GM21723 (cell line): ENCODE results near the gene ENOX1.

ENCODE experiments used
- ATAC-seq: cut with Tn5 transposase; IDR thresholded peaks from one replicate; pipeline ENCODE4 v1.9.1; 2021; ENCODE audit warnings: mild to moderate bottlenecking, moderate library complexity; ENCODE audit not compliant: unreplicated experiment

Gene ENOX1

GRCh38 chr13:43269037-43269481 is 517.7 kb downstream of the ENOX1 start:
- no peak for ATAC-seq

GRCh38 chr13:43268632-43269031 is 518.1 kb downstream of the ENOX1 start:
- no peak for ATAC-seq

- ATAC-seq, result no peak
Measured at GRCh38 chr13:43267916-43268315, 518.9 kb downstream of the ENOX1 start.

- no peak for ATAC-seq
Measured at GRCh38 chr13:43266936-43267615, 519.7 kb downstream of the ENOX1 start.

- ATAC-seq, result no peak
Measured at GRCh38 chr13:43265028-43265427, 521.7 kb downstream of the ENOX1 start.

GRCh38 chr13:43264458-43264857 is 522.3 kb downstream of the ENOX1 start:
- ATAC-seq, result no peak

GRCh38 chr13:43263047-43263446 is 523.7 kb downstream of the ENOX1 start:
- ATAC-seq, result no peak

GRCh38 chr13:43260999-43261398 is 525.8 kb downstream of the ENOX1 start:
- ATAC-seq, result no peak

GRCh38 chr13:43258771-43259170 is 528.0 kb downstream of the ENOX1 start:
- no peak for ATAC-seq

GRCh38 chr13:43257765-43258164 is 529.0 kb downstream of the ENOX1 start:
- ATAC-seq, result no peak

- ATAC-seq, result no peak
Measured at GRCh38 chr13:43251961-43252360, 534.8 kb downstream of the ENOX1 start.

- no peak for ATAC-seq
Measured at GRCh38 chr13:43246382-43246781, 540.4 kb downstream of the ENOX1 start.

- ATAC-seq, result no peak
Measured at GRCh38 chr13:43245374-43245964, 541.3 kb downstream of the ENOX1 start.

GRCh38 chr13:43244481-43244880 is 542.3 kb downstream of the ENOX1 start:
- ATAC-seq, result no peak

- ATAC-seq, result no peak
Measured at GRCh38 chr13:43243711-43244110, 543.1 kb downstream of the ENOX1 start.

GRCh38 chr13:43242040-43242439 is 544.7 kb downstream of the ENOX1 start:
- no peak for ATAC-seq

- ATAC-seq, result peak; percentile 90
Measured at GRCh38 chr13:43240278-43240677, 546.5 kb downstream of the ENOX1 start.

- ATAC-seq, result no peak
Measured at GRCh38 chr13:43239275-43239840, 547.4 kb downstream of the ENOX1 start.

GRCh38 chr13:43238341-43239083 is 548.3 kb downstream of the ENOX1 start:
- no peak for ATAC-seq

GRCh38 chr13:43237616-43238015 is 549.2 kb downstream of the ENOX1 start:
- no peak for ATAC-seq

GRCh38 chr13:43235028-43235427 is 551.7 kb downstream of the ENOX1 start:
- no peak for ATAC-seq

- ATAC-seq, result no peak
Measured at GRCh38 chr13:43232873-43233265, 553.9 kb downstream of the ENOX1 start.
